Endothelial cell (in vitro differentiated cells): Measurements from ENCODE around the gene RGS3. TPM values are rescaled to one million over a fixed set of nuclear protein-coding genes. Genes with fewer than 3 reads are reported as not detected.
A peak's percentile ranks its signal among the peaks of the same experiment; 100 is the strongest.

Experiments used
- DNase-seq: peaks from one replicate; pipeline ENCODE4 v3.0.0; 2021; ENCODE audit warnings: low spot score
- H3K27ac Mint-ChIP-seq: one replicate; pipeline ENCODE4 v1.8.0; 2021; ENCODE audit warnings: mixed read lengths, inconsistent platforms; ENCODE audit not compliant: unreplicated experiment
- H3K27me3 Mint-ChIP-seq: one replicate; pipeline ENCODE4 v1.8.0; 2021; ENCODE audit warnings: mild to moderate bottlenecking, moderate library complexity, mixed read lengths, inconsistent platforms; ENCODE audit not compliant: unreplicated experiment
- H3K36me3 Mint-ChIP-seq: one replicate; pipeline ENCODE4 v1.8.0; 2021; ENCODE audit warnings: mild to moderate bottlenecking, low read depth, mixed read lengths, inconsistent platforms; ENCODE audit not compliant: unreplicated experiment
- H3K4me1 Mint-ChIP-seq: one replicate; pipeline ENCODE4 v1.8.0; 2021; ENCODE audit warnings: mild to moderate bottlenecking, mixed read lengths, inconsistent platforms; ENCODE audit not compliant: unreplicated experiment
- H3K4me3 Mint-ChIP-seq: one replicate; pipeline ENCODE4 v1.8.0; 2021; ENCODE audit warnings: mild to moderate bottlenecking, mixed read lengths, inconsistent platforms; ENCODE audit not compliant: unreplicated experiment
- H3K9me3 Mint-ChIP-seq: one replicate; pipeline ENCODE4 v1.8.0; 2021; ENCODE audit warnings: mixed read lengths, inconsistent platforms; ENCODE audit not compliant: unreplicated experiment
- CTCF ChIP-seq: fragments of 200-600 bp; sonication (generic); IDR thresholded peaks from one replicate; pipeline ENCODE4 v1.5.0; 2021; ENCODE audit warnings: antibody characterized with exemption; ENCODE audit not compliant: unreplicated experiment
- total RNA-seq: library from RNA; stranded (reverse); fragmentation: NEBNext Ultra II Directional; extraction: Animal tissue kit (Norgen Biotek cat#: 25700); gene quantifications from one replicate; pipeline ENCODE4 v1.2.1, GENCODE V29; 2021; ENCODE audit not compliant: unreplicated experiment

The RGS3 gene
- total RNA-seq, 1 donor from 2014 or later: 474 TPM

DNA sequence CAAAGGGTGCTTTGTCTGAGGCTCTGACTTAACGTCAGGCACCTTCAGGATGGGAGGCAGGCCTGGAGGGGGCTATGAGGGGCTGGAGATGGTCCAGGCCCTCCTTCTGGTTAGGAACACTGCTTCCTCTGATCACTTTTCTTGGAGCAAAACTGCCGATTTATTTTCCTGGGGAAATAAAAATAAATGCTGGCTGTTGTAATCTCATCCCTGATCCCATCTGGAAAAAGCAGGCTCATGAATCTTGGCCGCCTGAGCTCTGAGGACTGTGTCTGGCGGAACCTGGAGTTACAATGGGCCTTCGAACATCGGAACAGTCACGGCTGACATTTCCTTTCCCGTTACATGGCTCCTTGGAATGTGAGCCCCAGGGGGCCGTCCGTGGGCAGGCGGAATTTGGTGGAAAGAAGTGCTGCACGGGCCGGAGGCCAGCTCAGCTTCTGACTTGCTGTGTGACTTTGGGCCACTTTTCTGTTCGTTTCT, 157.8 kb downstream of the RGS3 start:
- peak overlapping the region; percentile 99 for H3K27ac Mint-ChIP-seq
- H3K36me3 Mint-ChIP-seq: no peaks in the 10 kb centered on the region
- peaks cover 14% of the 10 kb centered on the region for H3K27me3 Mint-ChIP-seq
- H3K4me3 Mint-ChIP-seq: no peak overlapping the region
- no peak for TF ChIP-seq CTCF
- no peaks in the 10 kb centered on the region for H3K9me3 Mint-ChIP-seq
- peak; percentile 54 for DNase-seq
- H3K4me1 Mint-ChIP-seq: peaks cover 56% of the 10 kb centered on the region

- Mint-ChIP-seq H3K36me3 (no peaks in the 10 kb centered on the region), H3K27ac (peak overlapping the region; percentile 99), H3K4me3 (peak overlapping the region; percentile 76), H3K9me3 (no peaks in the 10 kb centered on the region), H3K4me1 (peaks cover 56% of the 10 kb centered on the region), H3K27me3 (peaks cover 16% of the 10 kb centered on the region)
- no peak for DNase-seq
- no peak for TF ChIP-seq CTCF
Observed at GRCh38 chr9:113621980-113622379, 158.5 kb downstream of the RGS3 start.

GRCh38 chr9:113622600-113623400, 159.3 kb downstream of the RGS3 start:
- no peak for TF ChIP-seq CTCF
- no peak for DNase-seq

DNA sequence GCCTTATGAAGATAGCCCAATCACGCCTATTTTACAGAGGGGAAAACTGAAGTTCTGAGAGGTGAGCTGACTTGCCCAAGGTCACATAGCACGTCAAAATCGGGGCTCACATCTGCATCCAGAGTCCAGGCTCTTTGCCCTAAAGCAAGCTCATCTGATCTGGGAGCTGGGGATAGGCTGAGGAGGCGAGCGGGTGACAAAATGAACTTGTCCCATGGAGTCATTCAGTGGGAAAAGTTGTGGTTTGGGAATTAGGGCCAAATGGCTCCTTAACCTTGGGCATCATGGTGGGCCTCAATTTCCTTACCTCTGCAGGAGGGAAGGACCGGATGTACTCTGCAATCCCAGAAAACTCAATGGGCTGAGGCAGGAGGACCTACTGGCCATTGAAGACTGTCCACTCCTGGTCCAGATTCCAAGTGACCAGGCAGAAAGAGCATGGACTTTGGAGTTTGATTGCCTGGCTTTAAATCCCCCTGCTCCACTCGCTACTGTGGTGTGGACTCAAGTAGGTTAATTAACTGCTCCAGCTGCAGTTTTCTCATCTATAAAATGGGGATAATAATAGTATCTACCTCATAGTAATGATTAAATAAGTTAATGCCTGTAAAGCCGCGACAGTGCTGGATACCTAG, 160.4 kb downstream of the RGS3 start:
- peaks cover 48% of the 10 kb centered on the region for H3K4me1 Mint-ChIP-seq
- no peaks in the 10 kb centered on the region for H3K36me3 Mint-ChIP-seq
- peak overlapping the region; percentile 11 for H3K27ac Mint-ChIP-seq
- no peak overlapping the region for H3K4me3 Mint-ChIP-seq
- no peak for TF ChIP-seq CTCF
- H3K27me3 Mint-ChIP-seq: peaks cover 14% of the 10 kb centered on the region
- DNase-seq: no peak
- no peaks in the 10 kb centered on the region for H3K9me3 Mint-ChIP-seq

More at GRCh38 chr9:113622600-113623400, 159.3 kb downstream of the RGS3 start:
- Mint-ChIP-seq H3K36me3 (no peaks in the 10 kb centered on the region), H3K4me3 (no peak overlapping the region), H3K9me3 (no peaks in the 10 kb centered on the region), H3K4me1 (peaks cover 55% of the 10 kb centered on the region), H3K27ac (peak overlapping the region; percentile 99), H3K27me3 (peaks cover 16% of the 10 kb centered on the region)

DNA sequence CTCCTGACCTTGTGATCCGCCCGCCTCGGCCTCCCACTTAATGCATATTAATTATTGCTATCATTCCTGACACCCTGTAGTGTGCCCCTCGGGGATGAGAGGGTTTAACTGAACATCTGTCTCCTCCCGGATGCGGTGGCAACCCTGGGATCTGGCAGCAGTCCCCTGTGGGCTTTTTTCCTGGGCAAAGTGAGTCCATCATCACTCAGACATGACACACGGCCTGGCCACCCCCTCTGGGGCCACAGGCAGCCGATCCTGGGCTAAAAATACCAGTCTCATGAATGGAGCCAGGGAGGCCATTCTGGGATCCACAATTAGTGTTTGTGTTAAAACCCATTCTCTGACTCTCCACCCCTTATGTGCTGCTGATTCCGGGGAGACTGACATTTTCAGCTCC, 161.2 kb downstream of the RGS3 start:
- H3K27ac Mint-ChIP-seq: no peak overlapping the region
- no peaks in the 10 kb centered on the region for H3K36me3 Mint-ChIP-seq
- H3K4me3 Mint-ChIP-seq: no peak overlapping the region
- H3K4me1 Mint-ChIP-seq: peaks cover 42% of the 10 kb centered on the region
- no peaks in the 10 kb centered on the region for H3K9me3 Mint-ChIP-seq
- no peak for DNase-seq
- TF ChIP-seq CTCF: no peak
- peaks cover 11% of the 10 kb centered on the region for H3K27me3 Mint-ChIP-seq
